Keratinocyte (primary cell): ENCODE results near the gene TNFRSF4. TPM values are rescaled to one million over a fixed set of nuclear protein-coding genes. Genes with fewer than 3 reads are reported as not detected.

Experiments used
- DNase-seq: peaks from one replicate; pipeline ENCODE4 v3.0.0-alpha.2; 2011; ENCODE audit warnings: low read depth, missing footprints, low spot score
- FAIRE-seq: peaks from 2 replicates; lab custom pipeline; 2011; peaks lifted over from hg19 to GRCh38; lab: Jason Lieb, UNC
- H2AFZ ChIP-seq: 2 replicates; pipeline ENCODE4 v1.6.0; 2012; ENCODE audit warnings: low read length, control low read depth, inconsistent platforms; ENCODE audit not compliant: control insufficient read depth
- H3K27ac ChIP-seq: 2 replicates; pipeline ENCODE4 v1.5.1; 2011; ENCODE audit warnings: low read length; ENCODE audit not compliant: control insufficient read depth, insufficient read depth
- H3K27me3 ChIP-seq: 3 replicates; pipeline ENCODE4 v1.6.0; 2011; ENCODE audit warnings: low read length; ENCODE audit not compliant: control insufficient read depth, insufficient read depth; ENCODE audit errors: extremely low read depth
- H3K36me3 ChIP-seq, 2 experiments: 2 replicates in 1 of 2; 3 replicates in 1 of 2; pipeline ENCODE4 v1.5.1; 2011; ENCODE audit warnings: low read length in 2 of 2, mild to moderate bottlenecking in 1 of 2; ENCODE audit not compliant: control insufficient read depth in 2 of 2, insufficient read depth in 2 of 2; ENCODE audit errors: extremely low read depth in 1 of 2
- H3K4me1 ChIP-seq: 3 replicates; pipeline ENCODE4 v1.5.1; 2011; ENCODE audit warnings: low read length; ENCODE audit not compliant: control insufficient read depth, insufficient read depth; ENCODE audit errors: extremely low read depth
- H3K4me2 ChIP-seq: 3 replicates; pipeline ENCODE4 v1.6.0; 2011; ENCODE audit warnings: low read depth, low read length; ENCODE audit not compliant: control insufficient read depth, insufficient read depth; ENCODE audit errors: extremely low read depth
- H3K4me3 ChIP-seq, 3 experiments: fragments of 200-600 bp in 1 of 3; sonication (generic) in 1 of 3; 2 replicates in 2 of 3; 3 replicates in 1 of 3; pipeline ENCODE4 v1.5.1; 2011 to 2016; ENCODE audit warnings: low read length in 3 of 3, mild to moderate bottlenecking in 3 of 3, control low read depth in 2 of 3, inconsistent platforms in 1 of 3, low read depth in 1 of 3, mixed read lengths in 1 of 3, mixed run types in 1 of 3, moderate library complexity in 1 of 3; ENCODE audit not compliant: control insufficient read depth in 2 of 3, insufficient read depth in 2 of 3; ENCODE audit errors: extremely low read depth in 1 of 3
- H3K79me2 ChIP-seq: 2 replicates; pipeline ENCODE4 v1.6.0; 2012; ENCODE audit warnings: low read length; ENCODE audit not compliant: control insufficient read depth, insufficient read depth
- H3K9ac ChIP-seq: 3 replicates; pipeline ENCODE4 v1.6.0; 2011; ENCODE audit warnings: low read length; ENCODE audit not compliant: control insufficient read depth, insufficient read depth; ENCODE audit errors: extremely low read depth
- H3K9me1 ChIP-seq: 3 replicates; pipeline ENCODE4 v1.6.0; 2011; ENCODE audit warnings: low read length; ENCODE audit not compliant: control insufficient read depth, insufficient read depth; ENCODE audit errors: extremely low read depth
- H3K9me3 ChIP-seq: 2 replicates; pipeline ENCODE4 v1.5.1; 2012; ENCODE audit warnings: low read depth, low read length; ENCODE audit not compliant: control insufficient read depth
- H4K20me1 ChIP-seq: 3 replicates; pipeline ENCODE4 v1.6.0; 2011; ENCODE audit warnings: low read length; ENCODE audit not compliant: control insufficient read depth, insufficient read depth; ENCODE audit errors: extremely low read depth
- EZH2 ChIP-seq: IDR thresholded peaks from one replicate; pipeline ENCODE4 v1.6.1; 2012; ENCODE audit warnings: inconsistent platforms, mild to moderate bottlenecking, low read length, moderate library complexity
- dilution Hi-C: fragments of 300-500 bp; cut with MboI; formaldehyde crosslinking; loops from one replicate; pipeline ENCODE4 v1.7.0; 2020; ENCODE audit warnings: low sequenced_read_pairs; ENCODE audit not compliant: extremely low pct_ligation_motif_present
- polyA plus RNA-seq, 5 experiments: library from polyadenylated mRNA; depleted of rRNA in 3 of 5; stranded (reverse) in 3 of 5; stranded (forward) in 1 of 5; unstranded in 1 of 5; fragments of >200 nt; gene quantifications; 1 replicate in 1 of 5; 2 replicates in 3 of 5; 3 replicates in 1 of 5; pipeline versions ENCODE4 v1.2.1 to v1.2.3, GENCODE V29; 2011 to 2012; ENCODE audit warnings: missing spikeins in 2 of 5, low read depth in 1 of 5, low replicate concordance in 1 of 5
- TF ChIP-seq, protein P1 (sequence below), 3 experiments: IDR thresholded peaks in 1 of 3; conservative IDR thresholded peaks in 1 of 3; optimal IDR thresholded peaks in 1 of 3; 2 replicates in 2 of 3; 3 replicates in 1 of 3; pipeline versions ENCODE3 to v1.5.1; 2011; ENCODE audit warnings: low read length in 3 of 3, mild to moderate bottlenecking in 3 of 3, moderate library complexity in 2 of 3, control low read depth in 1 of 3, inconsistent platforms in 1 of 3; ENCODE audit not compliant: insufficient read depth in 2 of 3; ENCODE audit errors: extremely low read depth in 1 of 3

Gene TNFRSF4
- polyA plus RNA-seq, 1 donor (not counting 4 experiments of a cell fraction or from before 2014, with no cell fraction given), result not detected

DNA sequence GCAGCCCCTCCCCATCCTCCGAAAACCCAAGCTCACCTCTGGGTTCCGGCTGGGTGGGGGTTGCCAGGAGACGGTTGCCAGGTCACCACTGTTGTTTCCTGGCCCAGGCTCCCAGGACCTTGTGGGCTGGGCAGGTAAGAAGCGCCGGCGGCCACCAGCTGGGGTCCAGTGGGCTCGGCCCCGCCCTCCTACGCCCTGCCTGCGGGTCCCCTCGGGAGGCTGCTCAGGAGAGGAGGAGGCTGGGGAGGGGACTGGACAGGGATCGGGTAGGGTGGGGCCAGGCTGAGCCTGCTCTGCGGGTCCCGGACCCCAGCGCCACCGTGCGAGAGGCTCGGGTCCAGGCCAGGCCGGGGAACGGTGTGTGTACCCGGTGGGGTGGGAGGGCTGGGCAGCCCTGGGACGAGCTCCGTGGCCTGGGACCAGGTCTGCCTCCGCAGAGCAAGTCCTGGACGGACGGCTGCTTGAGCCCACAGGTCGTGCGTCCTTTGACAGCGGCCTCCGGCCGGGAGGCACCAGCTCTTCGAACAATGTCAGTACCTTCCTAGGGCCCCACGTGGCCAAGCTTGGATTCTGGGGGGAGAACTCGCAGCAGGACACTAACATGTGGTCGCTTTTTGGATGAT is 40.0 kb downstream of the TNFRSF4 start, which contains the start of gene TTLL10:
Gene TTLL10, plus strand, starts transcription at position 88 of the 623 bp plus-strand sequence. CDS start 5,336 bp downstream, outside the sequence.
- H3K79me2 ChIP-seq, result no peaks in the 10 kb centered on the region
- no peak for DNase-seq
- dilution Hi-C loops, result no loop called here
- no peak for FAIRE-seq
- H4K20me1 ChIP-seq, result no peaks in the 10 kb centered on the region
- no peaks in the 10 kb centered on the region for H3K9me3 ChIP-seq
- H3K4me1 ChIP-seq, result no peaks in the 10 kb centered on the region
- H3K4me3 ChIP-seq, result no peak within 1 kb of the TSS
- no peak within 1 kb of the TSS for H3K4me2 ChIP-seq
- TF ChIP-seq, protein P1, sequence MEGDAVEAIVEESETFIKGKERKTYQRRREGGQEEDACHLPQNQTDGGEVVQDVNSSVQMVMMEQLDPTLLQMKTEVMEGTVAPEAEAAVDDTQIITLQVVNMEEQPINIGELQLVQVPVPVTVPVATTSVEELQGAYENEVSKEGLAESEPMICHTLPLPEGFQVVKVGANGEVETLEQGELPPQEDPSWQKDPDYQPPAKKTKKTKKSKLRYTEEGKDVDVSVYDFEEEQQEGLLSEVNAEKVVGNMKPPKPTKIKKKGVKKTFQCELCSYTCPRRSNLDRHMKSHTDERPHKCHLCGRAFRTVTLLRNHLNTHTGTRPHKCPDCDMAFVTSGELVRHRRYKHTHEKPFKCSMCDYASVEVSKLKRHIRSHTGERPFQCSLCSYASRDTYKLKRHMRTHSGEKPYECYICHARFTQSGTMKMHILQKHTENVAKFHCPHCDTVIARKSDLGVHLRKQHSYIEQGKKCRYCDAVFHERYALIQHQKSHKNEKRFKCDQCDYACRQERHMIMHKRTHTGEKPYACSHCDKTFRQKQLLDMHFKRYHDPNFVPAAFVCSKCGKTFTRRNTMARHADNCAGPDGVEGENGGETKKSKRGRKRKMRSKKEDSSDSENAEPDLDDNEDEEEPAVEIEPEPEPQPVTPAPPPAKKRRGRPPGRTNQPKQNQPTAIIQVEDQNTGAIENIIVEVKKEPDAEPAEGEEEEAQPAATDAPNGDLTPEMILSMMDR (optimal IDR thresholded peaks at IDR 0.05 in 1 of 3, IDR thresholded peaks at IDR 0.05 in 1 of 3, conservative IDR thresholded peaks at IDR 0.05 in 1 of 3; ENCODE audit: extremely low read depth in 1 of 3, insufficient read depth in 2 of 3, low read length in 3 of 3), result no peak
- TF ChIP-seq EZH2, result no peak
- no peaks in the 10 kb centered on the region for H3K27me3 ChIP-seq
- no peak within 1 kb of the TSS for H3K27ac ChIP-seq
- peaks cover 0 to 4% of the 10 kb centered on the region in 2 experiments for H3K36me3 ChIP-seq
- H2AFZ ChIP-seq, result no peak within 1 kb of the TSS
- H3K9ac ChIP-seq, result no peak within 1 kb of the TSS
- H3K9me1 ChIP-seq, result no peaks in the 10 kb centered on the region

GRCh38 chr1:1173061-1173792 is 40.7 kb downstream of the TNFRSF4 start:
- H3K9me1 ChIP-seq, result no peaks in the 10 kb centered on the region
- no peak overlapping the region for H3K4me3 ChIP-seq
- no peak overlapping the region for H3K27ac ChIP-seq
- TF ChIP-seq EZH2, result no peak
- TF ChIP-seq, protein P1 (optimal IDR thresholded peaks at IDR 0.05 in 1 of 3, IDR thresholded peaks at IDR 0.05 in 1 of 3, conservative IDR thresholded peaks at IDR 0.05 in 1 of 3; ENCODE audit: extremely low read depth in 1 of 3, insufficient read depth in 2 of 3, low read length in 3 of 3), result no peak
- dilution Hi-C loops, result no loop called here
- no peak for DNase-seq
- no peaks in the 10 kb centered on the region for H3K27me3 ChIP-seq
- H3K4me1 ChIP-seq, result no peaks in the 10 kb centered on the region
- peaks cover 3% of the 10 kb centered on the region for H3K79me2 ChIP-seq
- no peak overlapping the region for H3K9ac ChIP-seq
- H3K9me3 ChIP-seq, result no peaks in the 10 kb centered on the region
- H4K20me1 ChIP-seq, result no peaks in the 10 kb centered on the region
- H2AFZ ChIP-seq, result no peak overlapping the region
- FAIRE-seq, result no peak
- no peak overlapping the region for H3K4me2 ChIP-seq
- H3K36me3 ChIP-seq, result peaks cover 0 to 5% of the 10 kb centered on the region in 2 experiments
